Mesendoderm (in vitro differentiated cells): ENCODE results near the gene GMFB.
"Not testable (repeated sequence)": the region's sequence is repeated elsewhere in the genome, so short reads cannot be mapped to it uniquely, and the experiment has no call there.

Source experiments
- DNase-seq: peaks from one replicate; pipeline ENCODE4 v3.0.0; 2013
- H2AK5ac ChIP-seq: 2 replicates; pipeline ENCODE4 v1.6.1; 2013; ENCODE audit warnings: low read length, inconsistent platforms
- H2BK120ac ChIP-seq: 2 replicates; pipeline ENCODE4 v1.6.1; 2013; ENCODE audit warnings: low read depth, mild to moderate bottlenecking, low read length, moderate library complexity, mixed read lengths
- H2BK15ac ChIP-seq: replicated peaks from 2 replicates; pipeline ENCODE4 v1.6.1; 2013; ENCODE audit warnings: low read depth, mild to moderate bottlenecking, moderate library complexity
- H2BK5ac ChIP-seq: 2 replicates; pipeline ENCODE4 v1.6.1; 2013; ENCODE audit warnings: low read length, inconsistent platforms
- H3K18ac ChIP-seq: 2 replicates; pipeline ENCODE4 v1.6.1; 2013; ENCODE audit warnings: mild to moderate bottlenecking, low read length, mixed read lengths
- H3K23ac ChIP-seq: one replicate; pipeline ENCODE4 v1.6.1; 2013; ENCODE audit warnings: low read length
- H3K27ac ChIP-seq: 2 replicates; pipeline ENCODE4 v1.5.1; 2013; ENCODE audit warnings: low read depth, mild to moderate bottlenecking, inconsistent platforms, low read length, moderate library complexity
- H3K27me3 ChIP-seq: 2 replicates; pipeline ENCODE4 v1.6.1; 2013; ENCODE audit warnings: low read length, control low read depth, mild to moderate bottlenecking, inconsistent platforms; ENCODE audit not compliant: insufficient read depth, poor library complexity
- H3K36me3 ChIP-seq: 2 replicates; pipeline ENCODE4 v1.6.1; 2013; ENCODE audit warnings: low read length, inconsistent platforms; ENCODE audit not compliant: control insufficient read depth, insufficient read depth
- H3K4ac ChIP-seq: one replicate; pipeline ENCODE4 v1.6.1; 2013; ENCODE audit warnings: low read depth, mild to moderate bottlenecking, low read length, moderate library complexity
- H3K4me1 ChIP-seq: 2 replicates; pipeline ENCODE4 v1.6.1; 2013; ENCODE audit warnings: low read depth, low read length, inconsistent platforms; ENCODE audit not compliant: control insufficient read depth
- H3K4me2 ChIP-seq: 2 replicates; pipeline ENCODE4 v1.6.1; 2013; ENCODE audit warnings: low read length
- H3K4me3 ChIP-seq: 2 replicates; pipeline ENCODE4 v1.5.1; 2013; ENCODE audit warnings: mild to moderate bottlenecking, low read length
- H3K56ac ChIP-seq: one replicate; pipeline ENCODE4 v1.6.1; 2013; ENCODE audit warnings: low read length
- H3K79me1 ChIP-seq: 2 replicates; pipeline ENCODE4 v1.6.1; 2013; ENCODE audit warnings: low read length, inconsistent platforms
- H3K79me2 ChIP-seq: 2 replicates; pipeline ENCODE4 v1.6.1; 2013; ENCODE audit warnings: mild to moderate bottlenecking, low read length; ENCODE audit not compliant: control insufficient read depth, insufficient read depth
- H3K9ac ChIP-seq: 2 replicates; pipeline ENCODE4 v1.6.1; 2013; ENCODE audit warnings: low read length, inconsistent platforms
- H4K5ac ChIP-seq: one replicate; pipeline ENCODE4 v1.6.1; 2013; ENCODE audit warnings: low read length
- H4K8ac ChIP-seq: one replicate; pipeline ENCODE4 v1.6.1; 2013; ENCODE audit warnings: low read depth, mild to moderate bottlenecking, control low read depth, low read length, moderate library complexity
- WGBS: extraction: QIAGEN DNeasy Blood & Tissue Kit; methylation state at CpG from one replicate; pipeline ENCODE4 v1.1.7; 2013; ENCODE audit warnings: low lambda C conversion rate, missing lambda C conversion rate; ENCODE audit not compliant: insufficient coverage; ENCODE audit errors: extremely low coverage; 5-methylcytosine and 5-hydroxymethylcytosine counted together

GMFB gene

GRCh38 chr14:54447231-54447692, 41.5 kb downstream of the GMFB start:
- Histone ChIP-seq H3K4me1 (no peaks in the 10 kb centered on the region), H4K5ac (no peak overlapping the region), H2BK15ac (no peak overlapping the region), H3K23ac (no peak overlapping the region), H3K4me2 (no peak overlapping the region), H3K9ac (no peak overlapping the region), H3K79me2 (no peaks in the 10 kb centered on the region), H2AK5ac (no peak overlapping the region), H3K18ac (no peak overlapping the region), H2BK5ac (no peak overlapping the region), H2BK120ac (no peak overlapping the region), H3K27ac (no peak overlapping the region), H3K79me1 (no peaks in the 10 kb centered on the region), H3K4ac (no peak overlapping the region), H3K36me3 (no peaks in the 10 kb centered on the region), H3K4me3 (no peak overlapping the region), H3K56ac (no peak overlapping the region), H4K8ac (no peak overlapping the region), H3K27me3 (no peaks in the 10 kb centered on the region)
- no peak for DNase-seq
- no CpG with 5 or more reads among the region's 8 CpGs for WGBS

- Histone ChIP-seq H3K27ac (no peak overlapping the region), H3K4me1 (no peaks in the 10 kb centered on the region), H3K4ac (no peak overlapping the region), H2BK5ac (no peak overlapping the region), H3K23ac (no peak overlapping the region), H2BK120ac (no peak overlapping the region), H3K79me2 (no peaks in the 10 kb centered on the region), H3K36me3 (no peaks in the 10 kb centered on the region), H3K9ac (no peak overlapping the region), H3K18ac (no peak overlapping the region), H3K4me3 (no peak overlapping the region), H4K5ac (no peak overlapping the region), H3K27me3 (no peaks in the 10 kb centered on the region), H2AK5ac (no peak overlapping the region), H3K56ac (no peak overlapping the region), H4K8ac (no peak overlapping the region), H3K79me1 (no peaks in the 10 kb centered on the region), H3K4me2 (no peak overlapping the region), H2BK15ac (no peak overlapping the region)
- no peak for DNase-seq
- no CpG with 5 or more reads among the region's 5 CpGs for WGBS
Observed at GRCh38 chr14:54446161-54446693, 42.6 kb downstream of the GMFB start.

GRCh38 chr14:54444681-54445080, 44.1 kb downstream of the GMFB start:
- Histone ChIP-seq H3K4me3 (no peak overlapping the region), H3K18ac (no peak overlapping the region)
- WGBS, result no CpG with 5 or more reads among the region's 7 CpGs

GRCh38 chr14:54443981-54444380, 44.8 kb downstream of the GMFB start:
- Histone ChIP-seq H3K56ac (no peak overlapping the region), H3K27me3 (no peaks in the 10 kb centered on the region), H3K4me1 (no peaks in the 10 kb centered on the region), H3K36me3 (no peaks in the 10 kb centered on the region), H3K4me2 (no peak overlapping the region), H2BK15ac (no peak overlapping the region), H3K4me3 (no peak overlapping the region), H3K4ac (no peak overlapping the region), H2AK5ac (no peak overlapping the region), H3K79me1 (peaks cover 1% of the 10 kb centered on the region), H4K8ac (no peak overlapping the region), H2BK120ac (no peak overlapping the region), H3K18ac (no peak overlapping the region), H3K79me2 (peaks cover 16% of the 10 kb centered on the region), H3K23ac (no peak overlapping the region), H4K5ac (no peak overlapping the region), H3K27ac (no peak overlapping the region), H3K9ac (no peak overlapping the region), H2BK5ac (no peak overlapping the region)
- no CpG with 5 or more reads among the region's 18 CpGs for WGBS
- no peak for DNase-seq

More at GRCh38 chr14:54444681-54445080, 44.1 kb downstream of the GMFB start:
- Histone ChIP-seq H2AK5ac (no peak overlapping the region), H3K23ac (no peak overlapping the region), H3K56ac (no peak overlapping the region), H2BK120ac (no peak overlapping the region), H3K36me3 (no peaks in the 10 kb centered on the region), H3K4me1 (no peaks in the 10 kb centered on the region), H3K27ac (no peak overlapping the region), H3K79me2 (peaks cover 11% of the 10 kb centered on the region), H4K8ac (no peak overlapping the region), H3K79me1 (peaks cover 1% of the 10 kb centered on the region), H3K9ac (no peak overlapping the region), H3K4ac (no peak overlapping the region), H4K5ac (no peak overlapping the region), H2BK15ac (no peak overlapping the region), H3K27me3 (no peaks in the 10 kb centered on the region), H3K4me2 (no peak overlapping the region), H2BK5ac (no peak overlapping the region)
- DNase-seq, result no peak

GRCh38 chr14:54442961-54443360, 45.8 kb downstream of the GMFB start:
- not testable (repeated sequence) for H3K9ac ChIP-seq, DNase-seq, H3K23ac ChIP-seq, H3K4me3 ChIP-seq, H2BK5ac ChIP-seq, H3K4ac ChIP-seq, H2BK120ac ChIP-seq, H2AK5ac ChIP-seq, H4K5ac ChIP-seq, H3K27ac ChIP-seq, H3K56ac ChIP-seq, H3K4me2 ChIP-seq, H3K27me3 ChIP-seq, H3K18ac ChIP-seq, H3K36me3 ChIP-seq, H4K8ac ChIP-seq, H3K4me1 ChIP-seq, H3K79me1 ChIP-seq, H2BK15ac ChIP-seq
- WGBS, result no CpG with 5 or more reads among the region's 23 CpGs
- peaks cover 24% of the 10 kb centered on the region for H3K79me2 ChIP-seq
